ENCODE data around the gene OR5A2.
"Not testable (repeated sequence)": the region's sequence is repeated elsewhere in the genome, so short reads cannot be mapped to it uniquely, and the experiment has no call there.

The OR5A2 gene

GRCh38 chr11:59401262-59401552, 25.0 kb downstream of the OR5A2 start:
- no peak overlapping the region for H3K4me3 ChIP-seq (ENCODE audit: control insufficient read depth, low read depth, low read length)
- TF ChIP-seq, protein P1, sequence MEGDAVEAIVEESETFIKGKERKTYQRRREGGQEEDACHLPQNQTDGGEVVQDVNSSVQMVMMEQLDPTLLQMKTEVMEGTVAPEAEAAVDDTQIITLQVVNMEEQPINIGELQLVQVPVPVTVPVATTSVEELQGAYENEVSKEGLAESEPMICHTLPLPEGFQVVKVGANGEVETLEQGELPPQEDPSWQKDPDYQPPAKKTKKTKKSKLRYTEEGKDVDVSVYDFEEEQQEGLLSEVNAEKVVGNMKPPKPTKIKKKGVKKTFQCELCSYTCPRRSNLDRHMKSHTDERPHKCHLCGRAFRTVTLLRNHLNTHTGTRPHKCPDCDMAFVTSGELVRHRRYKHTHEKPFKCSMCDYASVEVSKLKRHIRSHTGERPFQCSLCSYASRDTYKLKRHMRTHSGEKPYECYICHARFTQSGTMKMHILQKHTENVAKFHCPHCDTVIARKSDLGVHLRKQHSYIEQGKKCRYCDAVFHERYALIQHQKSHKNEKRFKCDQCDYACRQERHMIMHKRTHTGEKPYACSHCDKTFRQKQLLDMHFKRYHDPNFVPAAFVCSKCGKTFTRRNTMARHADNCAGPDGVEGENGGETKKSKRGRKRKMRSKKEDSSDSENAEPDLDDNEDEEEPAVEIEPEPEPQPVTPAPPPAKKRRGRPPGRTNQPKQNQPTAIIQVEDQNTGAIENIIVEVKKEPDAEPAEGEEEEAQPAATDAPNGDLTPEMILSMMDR (conservative IDR thresholded peaks at IDR 0.05; ENCODE audit: control insufficient read depth, insufficient read depth, low read depth, low read length): no peak
- no peak for DNase-seq (ENCODE audit: low read depth)

DNA sequence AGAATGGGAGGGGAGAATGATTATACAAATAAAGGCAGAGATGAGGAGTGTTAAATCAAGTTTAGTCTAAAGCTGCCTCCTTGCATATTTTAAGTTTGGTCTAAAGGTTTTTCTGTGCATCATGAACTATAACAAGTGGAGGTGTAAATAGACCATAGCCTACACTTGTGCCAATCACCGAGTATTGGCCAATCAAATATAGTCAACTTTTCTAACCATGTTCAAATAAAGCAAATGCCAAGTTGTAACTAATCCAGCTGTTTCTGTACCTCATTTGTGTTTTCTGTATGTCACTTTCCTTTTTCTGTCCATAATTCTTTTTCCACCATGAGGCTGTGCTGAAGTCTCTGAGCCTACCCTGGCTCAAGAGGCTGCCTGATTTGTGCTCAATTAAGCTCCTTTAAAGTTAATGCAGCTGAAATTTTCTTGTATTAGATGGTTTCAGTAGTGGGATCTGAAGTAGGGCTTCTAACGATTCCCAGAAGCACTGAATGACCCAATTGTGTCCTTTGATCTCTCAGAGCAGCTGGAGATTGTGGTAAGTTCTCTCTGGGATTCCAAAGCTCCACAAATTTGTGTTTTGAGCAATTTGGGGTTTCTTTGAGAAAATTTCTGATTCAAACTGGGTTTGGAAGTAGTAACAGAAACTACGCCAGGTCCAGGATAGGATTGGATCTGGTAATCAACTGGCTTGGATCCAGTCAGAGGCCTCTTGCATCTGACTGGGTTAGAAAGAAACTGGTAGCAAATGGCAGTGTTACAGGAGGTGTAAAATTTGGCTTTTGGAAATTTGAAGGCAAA, 25.6 kb downstream of the OR5A2 start:
- no peak overlapping the region for H3K4me3 ChIP-seq (ENCODE audit: control insufficient read depth, low read depth, low read length)
- no peak for DNase-seq (ENCODE audit: low read depth)
- TF ChIP-seq, protein P1 (conservative IDR thresholded peaks at IDR 0.05; ENCODE audit: control insufficient read depth, insufficient read depth, low read depth, low read length): no peak

DNA sequence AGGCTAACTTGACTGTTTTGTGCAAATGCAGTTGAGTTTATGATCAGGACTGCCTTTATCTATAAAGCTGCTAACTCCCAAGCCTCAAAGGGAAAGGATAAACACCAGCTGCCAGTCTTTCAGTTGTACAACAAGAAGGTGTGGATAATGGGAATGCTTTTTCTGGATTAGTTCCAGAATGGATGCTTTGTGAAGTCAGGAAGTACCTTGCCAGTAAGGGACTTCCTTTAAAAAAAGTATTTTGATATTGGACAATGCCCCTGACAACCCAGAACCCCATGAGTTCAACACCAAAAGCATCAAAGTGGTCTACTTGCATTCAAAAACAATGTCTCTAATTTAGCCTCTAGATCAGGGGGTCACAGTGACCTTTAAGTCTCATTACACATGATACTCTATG, 32.0 kb downstream of the OR5A2 start:
- no peak for DNase-seq (ENCODE audit: low read depth)
- no peak overlapping the region for H3K4me3 ChIP-seq (ENCODE audit: control insufficient read depth, low read depth, low read length)
- TF ChIP-seq, protein P1 (conservative IDR thresholded peaks at IDR 0.05; ENCODE audit: control insufficient read depth, insufficient read depth, low read depth, low read length): no peak

- H3K4me3 ChIP-seq (ENCODE audit: control insufficient read depth, low read depth, low read length): no peak overlapping the region
- no peak for DNase-seq (ENCODE audit: low read depth)
- TF ChIP-seq, protein P1 (conservative IDR thresholded peaks at IDR 0.05; ENCODE audit: control insufficient read depth, insufficient read depth, low read depth, low read length): no peak
Measured at GRCh38 chr11:59380263-59381059, 45.8 kb downstream of the OR5A2 start.

DNA sequence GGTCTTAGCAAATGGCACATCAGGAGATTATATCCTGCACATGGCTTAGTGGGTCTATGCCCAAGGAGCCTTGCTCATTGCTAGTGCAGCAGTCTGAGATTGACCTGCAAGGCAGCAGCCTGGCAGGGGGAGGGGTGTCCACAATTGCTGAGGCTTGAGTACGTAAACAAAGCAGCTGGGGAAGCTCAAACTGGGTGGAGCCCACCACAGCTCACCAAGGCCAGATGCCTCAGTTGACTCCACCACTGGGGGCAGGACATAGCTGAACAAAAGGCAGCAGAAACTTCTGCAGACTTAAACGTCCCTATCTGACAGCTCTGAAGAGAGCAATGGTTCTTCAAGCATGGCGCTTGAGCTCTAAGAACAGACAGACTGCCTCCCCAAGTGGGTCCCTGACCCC, 53.9 kb downstream of the OR5A2 start:
- not testable (repeated sequence) for DNase-seq (ENCODE audit: low read depth)

DNA sequence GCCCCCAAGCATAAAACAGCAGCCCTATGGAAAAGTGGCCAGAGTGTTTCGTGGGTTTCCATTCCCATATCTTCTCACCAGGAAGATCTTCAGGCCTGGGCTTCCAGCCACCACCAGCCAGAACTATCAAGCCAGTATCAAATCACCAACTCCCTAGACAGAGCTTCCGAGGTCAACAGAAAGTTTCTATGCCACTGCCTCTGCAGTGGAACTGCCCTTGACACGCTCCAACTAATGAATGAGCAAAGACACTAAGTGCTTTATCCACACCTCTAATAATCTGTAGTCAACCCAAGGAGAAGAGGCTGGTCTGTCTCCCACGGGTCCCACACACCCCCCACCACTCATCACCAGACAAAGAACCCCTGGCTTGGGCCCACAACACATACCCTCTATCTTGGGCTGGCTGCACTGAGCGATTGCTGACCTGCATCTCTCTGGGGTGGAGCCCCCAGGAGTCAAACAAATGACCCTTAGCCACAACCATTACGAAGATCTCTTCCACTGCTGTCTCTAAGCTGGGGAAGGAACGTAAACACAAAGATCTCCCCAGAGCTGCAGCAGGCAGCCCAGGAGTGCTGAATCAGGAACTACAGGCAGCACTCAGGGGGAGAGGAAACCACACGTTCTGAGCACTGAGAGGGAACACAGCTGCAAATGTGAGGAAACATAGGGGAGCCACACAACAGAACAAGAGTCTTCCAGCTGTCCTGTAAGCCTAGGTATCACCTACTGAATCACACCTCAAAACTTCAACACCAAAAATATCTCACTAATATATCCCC, 57.8 kb downstream of the OR5A2 start:
- no peak for DNase-seq (ENCODE audit: low read depth)
- no peak overlapping the region for H3K4me3 ChIP-seq (ENCODE audit: control insufficient read depth, low read depth, low read length)
- TF ChIP-seq, protein P1 (conservative IDR thresholded peaks at IDR 0.05; ENCODE audit: control insufficient read depth, insufficient read depth, low read depth, low read length): no peak

More for the DNA sequence above, 53.9 kb downstream of the OR5A2 start:
- H3K4me3 ChIP-seq (ENCODE audit: control insufficient read depth, low read depth, low read length): not testable (repeated sequence)

Measured in fibroblast of mammary gland (primary cell).